Measurements from ENCODE around the gene CRTAP. TPM values are rescaled to one million over a fixed set of nuclear protein-coding genes. Genes with fewer than 3 reads are reported as not detected.

CRTAP gene
- polyA plus RNA-seq, 1 experiment = 311 TPM

DNA sequence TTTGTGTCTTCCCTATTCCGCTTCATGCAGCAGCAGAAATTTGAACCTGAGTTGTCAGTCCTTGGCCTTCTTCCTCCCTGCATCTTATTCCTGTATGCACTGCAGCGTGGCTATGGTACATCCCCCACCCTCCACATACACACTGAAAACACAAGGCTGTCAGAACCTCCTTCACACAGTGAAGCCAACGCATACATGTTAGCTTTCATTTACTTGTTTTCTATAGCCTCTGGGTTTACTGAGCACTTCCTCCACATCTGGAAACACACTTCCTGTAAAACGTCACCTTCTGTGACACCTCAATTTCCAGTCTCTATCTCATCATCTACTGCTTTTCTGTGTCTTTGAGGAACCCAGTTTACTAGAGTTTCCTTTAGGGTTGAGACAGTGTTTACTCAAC, 57.8 kb downstream of the CRTAP start:
- CTCF ChIA-PET = interaction anchor here (0.6 to 1.0 kb wide), 2 partner anchors 46 to 605 kb away, joined by 3 to 4 read pairs; no protein-coding TSS in a partner anchor
- H3K27me3 ChIP-seq (ENCODE audit: control insufficient read depth, insufficient read depth, low read length) = no peaks in the 10 kb centered on the region
- POLR2A ChIA-PET = no interaction called here
- no peak for DNase-seq (ENCODE audit: low read depth)
- H3K36me3 ChIP-seq (ENCODE audit: control insufficient read depth, insufficient read depth, low read length) = no peaks in the 10 kb centered on the region
- TF ChIP-seq, protein P1, sequence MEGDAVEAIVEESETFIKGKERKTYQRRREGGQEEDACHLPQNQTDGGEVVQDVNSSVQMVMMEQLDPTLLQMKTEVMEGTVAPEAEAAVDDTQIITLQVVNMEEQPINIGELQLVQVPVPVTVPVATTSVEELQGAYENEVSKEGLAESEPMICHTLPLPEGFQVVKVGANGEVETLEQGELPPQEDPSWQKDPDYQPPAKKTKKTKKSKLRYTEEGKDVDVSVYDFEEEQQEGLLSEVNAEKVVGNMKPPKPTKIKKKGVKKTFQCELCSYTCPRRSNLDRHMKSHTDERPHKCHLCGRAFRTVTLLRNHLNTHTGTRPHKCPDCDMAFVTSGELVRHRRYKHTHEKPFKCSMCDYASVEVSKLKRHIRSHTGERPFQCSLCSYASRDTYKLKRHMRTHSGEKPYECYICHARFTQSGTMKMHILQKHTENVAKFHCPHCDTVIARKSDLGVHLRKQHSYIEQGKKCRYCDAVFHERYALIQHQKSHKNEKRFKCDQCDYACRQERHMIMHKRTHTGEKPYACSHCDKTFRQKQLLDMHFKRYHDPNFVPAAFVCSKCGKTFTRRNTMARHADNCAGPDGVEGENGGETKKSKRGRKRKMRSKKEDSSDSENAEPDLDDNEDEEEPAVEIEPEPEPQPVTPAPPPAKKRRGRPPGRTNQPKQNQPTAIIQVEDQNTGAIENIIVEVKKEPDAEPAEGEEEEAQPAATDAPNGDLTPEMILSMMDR (IDR thresholded peaks at IDR 0.05; ENCODE audit: insufficient read depth, low read depth, low read length) = no peak
- H3K4me3 ChIP-seq (ENCODE audit: low read depth, low read length) = no peak overlapping the region

DNA sequence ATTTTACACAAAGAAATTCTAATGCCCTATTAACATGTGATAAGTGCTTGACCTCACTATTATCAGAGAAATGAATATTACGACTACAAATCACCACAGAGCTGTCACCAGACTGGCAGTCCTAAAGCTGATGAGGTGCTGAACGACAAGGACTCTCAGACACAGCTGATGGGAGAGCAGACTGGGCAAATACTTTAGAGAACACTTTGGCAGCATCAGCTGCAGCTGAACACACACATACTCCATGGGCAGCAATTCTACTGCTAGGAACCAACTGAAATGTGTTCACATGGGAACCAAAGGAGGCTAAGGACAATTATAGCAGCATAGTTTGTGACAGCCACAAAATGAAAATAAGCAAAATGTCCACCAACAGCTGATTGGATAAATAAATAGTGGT, 59.3 kb downstream of the CRTAP start:
- H3K4me3 ChIP-seq (ENCODE audit: low read depth, low read length) = no peak overlapping the region
- no peaks in the 10 kb centered on the region for H3K27me3 ChIP-seq (ENCODE audit: control insufficient read depth, insufficient read depth, low read length)
- no peaks in the 10 kb centered on the region for H3K36me3 ChIP-seq (ENCODE audit: control insufficient read depth, insufficient read depth, low read length)
- POLR2A ChIA-PET = no interaction called here
- DNase-seq (ENCODE audit: low read depth) = no peak
- TF ChIP-seq, protein P1 (IDR thresholded peaks at IDR 0.05; ENCODE audit: insufficient read depth, low read depth, low read length) = no peak
- CTCF ChIA-PET = interaction anchor here (0.5 to 1.2 kb wide), 3 partner anchors 9 to 501 kb away, joined by 3 read pairs; no protein-coding TSS in a partner anchor

DNA sequence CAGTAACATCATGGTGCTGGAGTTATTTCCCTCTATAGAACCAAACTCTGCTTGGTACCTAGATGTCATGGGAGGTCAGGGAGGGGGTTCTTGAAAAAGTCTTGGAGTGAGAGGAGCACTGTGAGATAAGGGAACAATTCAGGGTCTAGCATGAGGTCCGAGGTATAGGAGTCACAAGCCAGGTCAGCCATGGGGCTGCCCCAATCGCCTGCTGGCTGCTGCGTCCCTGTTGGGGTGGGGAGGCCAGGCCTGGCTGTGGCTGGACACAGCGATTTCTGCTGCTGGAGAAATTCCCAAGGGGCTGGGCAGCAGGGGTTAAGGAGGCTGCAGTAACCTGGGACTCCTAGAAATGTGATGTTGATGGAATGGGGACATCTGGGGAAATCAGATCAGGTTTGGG, 59.9 kb downstream of the CRTAP start:
- Histone ChIP-seq H3K4me3 (ENCODE audit: low read depth, low read length) (no peak overlapping the region), H3K27me3 (ENCODE audit: control insufficient read depth, insufficient read depth, low read length) (no peaks in the 10 kb centered on the region), H3K36me3 (ENCODE audit: control insufficient read depth, insufficient read depth, low read length) (no peaks in the 10 kb centered on the region)
- ChIA-PET CTCF (interaction anchor here (0.5 to 1.2 kb wide), 3 partner anchors 9 to 501 kb away, joined by 3 read pairs; no protein-coding TSS in a partner anchor), POLR2A (no interaction called here)
- DNase-seq (ENCODE audit: low read depth) = no peak
- TF ChIP-seq, protein P1 (IDR thresholded peaks at IDR 0.05; ENCODE audit: insufficient read depth, low read depth, low read length) = no peak

DNA sequence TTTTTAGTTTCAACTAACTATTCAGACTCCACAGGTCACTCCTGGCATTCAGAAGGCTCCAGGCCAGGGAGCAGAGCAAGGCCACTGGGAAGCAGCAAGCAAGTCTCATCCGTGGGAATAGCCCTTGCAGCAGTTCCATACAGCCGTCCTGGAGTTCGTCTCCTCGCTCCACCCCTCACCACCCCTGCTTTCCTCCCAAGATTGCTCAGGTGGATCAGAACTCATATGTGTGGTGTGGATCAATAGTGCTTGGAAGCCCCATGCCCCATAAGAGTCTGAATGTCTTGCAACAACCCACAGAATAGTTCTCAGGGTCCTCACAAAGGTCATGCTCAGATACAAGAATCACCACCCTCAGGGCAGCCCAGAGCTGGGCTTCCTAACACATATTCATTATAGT, 60.3 kb downstream of the CRTAP start:
- CTCF ChIA-PET = no interaction called here
- no peak overlapping the region for H3K4me3 ChIP-seq (ENCODE audit: low read depth, low read length)
- no peak for DNase-seq (ENCODE audit: low read depth)
- H3K36me3 ChIP-seq (ENCODE audit: control insufficient read depth, insufficient read depth, low read length) = no peaks in the 10 kb centered on the region
- TF ChIP-seq, protein P1 (IDR thresholded peaks at IDR 0.05; ENCODE audit: insufficient read depth, low read depth, low read length) = no peak
- no peaks in the 10 kb centered on the region for H3K27me3 ChIP-seq (ENCODE audit: control insufficient read depth, insufficient read depth, low read length)
- POLR2A ChIA-PET = no interaction called here

DNA sequence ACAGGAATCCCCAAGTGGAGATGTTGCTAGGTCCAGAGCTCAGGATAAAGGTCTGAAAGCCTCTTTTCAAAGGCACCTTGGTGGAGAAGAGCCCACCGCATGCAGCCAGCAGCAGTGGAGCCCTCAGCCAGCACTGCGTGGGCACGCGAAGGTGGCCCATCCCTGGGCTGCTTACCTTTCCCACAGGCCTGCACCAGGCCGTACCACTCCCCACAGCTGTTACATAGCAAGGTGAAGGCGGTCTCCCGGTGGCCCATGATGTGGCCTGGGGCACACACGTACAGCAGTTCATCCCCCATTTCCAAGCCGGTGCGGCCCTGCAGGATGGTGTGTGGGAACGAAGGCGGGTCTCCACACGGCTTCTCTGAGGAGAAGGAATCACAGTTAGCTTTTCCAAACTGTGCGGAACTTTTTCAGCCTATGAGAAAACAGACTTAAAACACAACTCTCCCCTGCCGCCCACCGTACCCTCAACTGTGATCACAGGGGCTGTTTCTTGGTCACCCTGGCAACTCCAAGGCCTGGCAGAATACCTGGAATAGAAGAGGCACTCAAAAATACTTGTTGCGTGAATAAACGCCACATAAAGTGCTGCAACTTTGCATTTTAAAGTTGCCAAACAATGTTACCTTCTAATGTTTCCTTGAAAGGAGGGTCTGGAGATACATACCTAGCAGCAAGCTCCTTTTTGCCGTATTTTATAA, 61.0 kb downstream of the CRTAP start:
- Histone ChIP-seq H3K27me3 (ENCODE audit: control insufficient read depth, insufficient read depth, low read length) (no peaks in the 10 kb centered on the region), H3K4me3 (ENCODE audit: low read depth, low read length) (no peak overlapping the region), H3K36me3 (ENCODE audit: control insufficient read depth, insufficient read depth, low read length) (no peaks in the 10 kb centered on the region)
- no peak for DNase-seq (ENCODE audit: low read depth)
- ChIA-PET CTCF (interaction anchor here (1.0 kb wide), 1 partner anchor 198 kb away, joined by 3 read pairs; no protein-coding TSS in a partner anchor), POLR2A (no interaction called here)
- TF ChIP-seq, protein P1 (IDR thresholded peaks at IDR 0.05; ENCODE audit: insufficient read depth, low read depth, low read length) = no peak
